ENCODE data around the gene ENAH. TPM values are rescaled to one million over a fixed set of nuclear protein-coding genes. Genes with fewer than 3 reads are reported as not detected.

Gene ENAH
- total RNA-seq (2014; rRNA removed; shearing (Covaris generic)) (184 and 196 TPM in 2 replicates), polyA plus RNA-seq (2016; fragmentation: Nextera tagmentation; extraction: Ambion mirVana) (99.3 and 109 TPM in 2 replicates)
- long read RNA-seq, partial matches to known transcripts, result 7 of 27 reads
- long read RNA-seq, other reads (novel, unspliced or antisense), result 20 of 27 reads

GRCh38 chr1:225652729-225653462, at the start of gene ENAH:
ENAH (minus strand) TSS chr1:225653123; CDS start chr1:225652690, 433 bp downstream.
- H3K36me3 ChIP-seq (ENCODE audit: insufficient read depth), result no peaks in the 10 kb centered on the region
- peaks cover 21% of the 10 kb centered on the region for H3K36me3 Mint-ChIP-seq (ENCODE audit: low read depth)
- peak within 1 kb of the TSS; percentile 98 for H3K4me3 ChIP-seq
- peaks cover 31% of the 10 kb centered on the region for H3K4me1 ChIP-seq (ENCODE audit: insufficient read depth)
- H3K9me2 ChIP-seq (ENCODE audit: insufficient read depth), result no peaks in the 10 kb centered on the region
- H3K79me2 ChIP-seq (replicated peaks; ENCODE audit: insufficient read depth), result peaks cover 47% of the 10 kb centered on the region
- peak within 1 kb of the TSS; percentile 83 for H3K4me2 ChIP-seq
- no peaks in the 10 kb centered on the region for H3K27me3 ChIP-seq (ENCODE audit: insufficient read depth)
- peaks cover 6% of the 10 kb centered on the region for H3K27me3 Mint-ChIP-seq (ENCODE audit: insufficient read depth, low read depth, poor library complexity)
- no peak within 1 kb of the TSS for H2AFZ ChIP-seq
- no peak for TF ChIP-seq JUNB (IDR thresholded peaks at IDR 0.05; ENCODE audit: unreplicated experiment)
- no peak for TF ChIP-seq ZNF462 (CRISPR knock-in tag; IDR thresholded peaks at IDR 0.05)
- peak; percentile 58; the same call in 1 of the 2 replicates for TF ChIP-seq POLR2AphosphoS5 (IDR thresholded peaks at IDR 0.05; ENCODE audit: low read depth)
- TF ChIP-seq ETS1 (IDR thresholded peaks at IDR 0.05), result no peak
- H3K27ac Mint-ChIP-seq, result peak within 1 kb of the TSS; percentile 97
- no peaks in the 10 kb centered on the region for H3F3A ChIP-seq (replicated peaks; ENCODE audit: low read depth)
- no peaks in the 10 kb centered on the region for H3K9me3 Mint-ChIP-seq
- H4K20me1 ChIP-seq (replicated peaks; ENCODE audit: insufficient read depth), result peaks cover 28% of the 10 kb centered on the region
- H3K4me3 Mint-ChIP-seq, result peak within 1 kb of the TSS; percentile 92
- peak within 1 kb of the TSS; percentile 99 for H3K27ac ChIP-seq (ENCODE audit: low read depth)
- ATAC-seq, result peak; percentile 76
- H3K4me1 Mint-ChIP-seq, result peaks cover 38% of the 10 kb centered on the region; the same call in 2 of the 3 replicates
- DNase-seq (ENCODE audit: low spot score), result peak; percentile 88
